Chondrocyte (in vitro differentiated cells): Measurements from ENCODE around the gene ACTG2. TPM values are rescaled to one million over a fixed set of nuclear protein-coding genes. Genes with fewer than 3 reads are reported as not detected.

Source experiments
- DNase-seq: peaks from one replicate; pipeline ENCODE4 v3.0.0; 2021; ENCODE audit warnings: mixed read lengths, low spot score
- H3K27ac Mint-ChIP-seq: one replicate; pipeline ENCODE4 v1.8.0; 2021; ENCODE audit warnings: mild to moderate bottlenecking, moderate library complexity, mixed read lengths; ENCODE audit not compliant: unreplicated experiment
- H3K27me3 Mint-ChIP-seq: 2 replicates; pipeline ENCODE4 v1.8.0; 2021; ENCODE audit warnings: low read depth, mixed read lengths
- H3K36me3 Mint-ChIP-seq: 2 replicates; pipeline ENCODE4 v1.8.0; 2021; ENCODE audit warnings: low read depth, mixed read lengths
- H3K4me1 Mint-ChIP-seq: 2 replicates; pipeline ENCODE4 v1.8.0; 2021; ENCODE audit warnings: low read depth, mild to moderate bottlenecking, mixed read lengths
- H3K4me3 Mint-ChIP-seq: one replicate; pipeline ENCODE4 v1.8.0; 2021; ENCODE audit warnings: mild to moderate bottlenecking, moderate library complexity, mixed read lengths; ENCODE audit not compliant: unreplicated experiment
- H3K9me3 Mint-ChIP-seq: 2 replicates; pipeline ENCODE4 v1.8.0; 2021; ENCODE audit warnings: low read depth, mixed read lengths
- total RNA-seq: library from RNA; stranded (reverse); gene quantifications from 3 replicates; pipeline ENCODE4 v1.2.1, GENCODE V29; 2021
- TF ChIP-seq, protein P1 (sequence below): fragments of 200-600 bp; sonication (generic); IDR thresholded peaks from 2 replicates; pipeline ENCODE4 v1.5.0; 2021; ENCODE audit warnings: antibody characterized with exemption, mild to moderate bottlenecking, moderate library complexity

ACTG2 gene
- total RNA-seq, 1 donor from 2014 or later, result 1,480 TPM

DNA sequence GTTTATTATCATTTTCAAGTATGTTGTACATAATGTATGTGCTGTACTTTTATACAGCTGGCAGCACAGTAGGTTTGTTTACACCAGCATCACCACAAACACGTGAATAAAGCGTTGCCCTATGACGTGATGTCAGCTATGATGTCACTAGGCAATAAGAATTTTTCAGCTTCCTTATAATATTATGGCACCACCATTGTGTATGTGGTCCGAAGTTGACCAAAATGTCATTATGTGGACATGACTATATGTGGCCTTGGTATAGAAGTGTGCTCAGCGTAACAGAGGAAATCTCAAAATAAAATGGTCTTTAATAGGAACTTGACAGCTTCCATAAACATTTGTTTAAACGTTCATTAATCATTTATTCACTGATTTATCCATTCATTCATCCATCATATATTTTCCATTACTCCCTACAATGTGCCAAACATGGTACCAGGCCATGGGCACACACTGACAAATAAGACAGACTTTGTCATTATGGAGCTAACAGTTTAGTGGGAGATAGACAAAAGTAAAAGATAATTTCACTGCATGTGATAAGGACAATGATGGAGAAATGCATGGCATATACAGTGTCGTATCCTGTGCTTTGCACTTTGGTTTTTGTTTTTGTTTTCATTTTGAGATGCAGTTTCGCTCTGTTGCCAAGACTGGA, 18.9 kb downstream of the ACTG2 start:
- no peak for DNase-seq
- Mint-ChIP-seq H3K27me3 (no peaks in the 10 kb centered on the region), H3K4me1 (peaks cover 23% of the 10 kb centered on the region), H3K4me3 (no peak overlapping the region), H3K27ac (no peak overlapping the region), H3K36me3 (peaks cover 43% of the 10 kb centered on the region), H3K9me3 (no peaks in the 10 kb centered on the region)
- TF ChIP-seq, protein P1, sequence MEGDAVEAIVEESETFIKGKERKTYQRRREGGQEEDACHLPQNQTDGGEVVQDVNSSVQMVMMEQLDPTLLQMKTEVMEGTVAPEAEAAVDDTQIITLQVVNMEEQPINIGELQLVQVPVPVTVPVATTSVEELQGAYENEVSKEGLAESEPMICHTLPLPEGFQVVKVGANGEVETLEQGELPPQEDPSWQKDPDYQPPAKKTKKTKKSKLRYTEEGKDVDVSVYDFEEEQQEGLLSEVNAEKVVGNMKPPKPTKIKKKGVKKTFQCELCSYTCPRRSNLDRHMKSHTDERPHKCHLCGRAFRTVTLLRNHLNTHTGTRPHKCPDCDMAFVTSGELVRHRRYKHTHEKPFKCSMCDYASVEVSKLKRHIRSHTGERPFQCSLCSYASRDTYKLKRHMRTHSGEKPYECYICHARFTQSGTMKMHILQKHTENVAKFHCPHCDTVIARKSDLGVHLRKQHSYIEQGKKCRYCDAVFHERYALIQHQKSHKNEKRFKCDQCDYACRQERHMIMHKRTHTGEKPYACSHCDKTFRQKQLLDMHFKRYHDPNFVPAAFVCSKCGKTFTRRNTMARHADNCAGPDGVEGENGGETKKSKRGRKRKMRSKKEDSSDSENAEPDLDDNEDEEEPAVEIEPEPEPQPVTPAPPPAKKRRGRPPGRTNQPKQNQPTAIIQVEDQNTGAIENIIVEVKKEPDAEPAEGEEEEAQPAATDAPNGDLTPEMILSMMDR, result no peak

DNA sequence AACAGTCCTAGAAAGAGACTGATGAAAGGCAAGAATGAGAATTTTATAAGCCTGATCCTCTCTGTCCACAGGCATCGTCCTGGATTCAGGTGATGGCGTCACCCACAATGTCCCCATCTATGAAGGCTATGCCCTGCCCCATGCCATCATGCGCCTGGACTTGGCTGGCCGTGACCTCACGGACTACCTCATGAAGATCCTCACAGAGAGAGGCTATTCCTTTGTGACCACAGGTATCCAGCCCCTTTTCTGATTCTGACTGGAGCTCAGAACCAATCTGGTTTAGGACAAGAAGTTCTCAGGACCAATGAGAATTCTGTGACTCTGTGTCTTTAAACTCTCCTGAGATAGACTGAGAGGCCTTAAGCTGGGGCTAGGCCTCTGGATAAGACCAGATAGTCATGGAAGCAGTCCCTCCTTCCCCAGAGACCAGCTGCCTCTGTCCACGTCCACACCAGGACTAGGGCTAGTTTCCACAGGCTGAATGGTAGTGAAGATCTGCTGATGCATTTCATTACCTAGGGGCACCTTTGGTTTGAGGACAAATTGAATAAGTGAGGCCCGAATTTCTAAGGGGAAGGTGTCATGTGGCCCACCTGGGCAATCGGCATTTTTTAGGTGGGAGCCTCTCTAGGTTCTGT, 20.7 kb downstream of the ACTG2 start:
- no peaks in the 10 kb centered on the region for H3K27me3 Mint-ChIP-seq
- H3K36me3 Mint-ChIP-seq, result peaks cover 48% of the 10 kb centered on the region
- H3K4me3 Mint-ChIP-seq, result no peak overlapping the region
- H3K4me1 Mint-ChIP-seq, result peaks cover 6% of the 10 kb centered on the region
- no peaks in the 10 kb centered on the region for H3K9me3 Mint-ChIP-seq
- DNase-seq, result no peak
- TF ChIP-seq, protein P1, result no peak
- peak overlapping the region; percentile 27 for H3K27ac Mint-ChIP-seq

DNA sequence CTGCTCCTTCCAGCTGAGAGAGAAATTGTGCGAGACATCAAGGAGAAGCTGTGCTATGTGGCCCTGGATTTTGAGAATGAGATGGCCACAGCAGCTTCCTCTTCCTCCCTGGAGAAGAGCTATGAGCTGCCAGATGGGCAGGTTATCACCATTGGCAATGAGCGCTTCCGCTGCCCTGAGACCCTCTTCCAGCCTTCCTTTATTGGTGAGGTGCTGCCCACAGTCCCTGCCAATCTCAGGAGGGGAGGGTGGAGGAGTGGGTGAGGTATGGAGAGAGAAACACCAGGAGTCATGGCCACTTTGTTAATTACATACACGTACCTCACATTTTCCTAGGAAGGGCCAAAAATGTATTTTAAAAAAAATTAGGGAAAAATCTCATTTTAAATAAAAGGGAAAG, 21.9 kb downstream of the ACTG2 start:
- H3K9me3 Mint-ChIP-seq, result no peaks in the 10 kb centered on the region
- TF ChIP-seq, protein P1, result no peak
- H3K4me1 Mint-ChIP-seq, result no peaks in the 10 kb centered on the region
- H3K36me3 Mint-ChIP-seq, result peaks cover 49% of the 10 kb centered on the region
- H3K27me3 Mint-ChIP-seq, result no peaks in the 10 kb centered on the region
- no peak overlapping the region for H3K4me3 Mint-ChIP-seq
- H3K27ac Mint-ChIP-seq, result no peak overlapping the region
- no peak for DNase-seq

DNA sequence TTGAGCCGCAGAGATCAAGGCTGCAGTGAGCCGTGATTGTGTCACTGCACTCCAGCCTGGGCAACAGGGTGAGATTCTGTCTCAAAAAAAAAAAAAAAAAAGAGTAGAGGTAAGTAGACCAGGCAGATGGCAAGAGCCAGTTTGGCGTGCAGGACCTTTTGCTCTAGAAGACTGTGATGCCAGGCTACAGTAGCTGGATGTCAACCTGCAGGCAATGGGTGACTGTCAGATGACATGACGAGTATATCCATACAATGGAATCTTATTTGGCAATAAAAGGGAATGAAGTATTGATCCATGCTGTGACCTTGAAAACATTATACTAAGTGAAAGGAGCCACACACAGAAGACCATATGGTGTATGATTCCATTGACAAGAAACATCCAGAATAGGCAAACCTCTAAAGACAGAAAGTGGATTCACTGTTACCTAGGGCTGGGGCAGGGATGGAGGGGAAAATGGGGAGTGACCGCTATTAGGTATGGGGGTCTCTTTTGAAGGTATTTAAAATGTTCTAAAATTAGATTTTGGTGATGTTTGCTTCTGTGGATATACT, 22.7 kb downstream of the ACTG2 start:
- DNase-seq, result no peak
- Mint-ChIP-seq H3K9me3 (no peaks in the 10 kb centered on the region), H3K4me3 (no peak overlapping the region), H3K4me1 (no peaks in the 10 kb centered on the region), H3K36me3 (peaks cover 53% of the 10 kb centered on the region), H3K27me3 (no peaks in the 10 kb centered on the region), H3K27ac (no peak overlapping the region)
- TF ChIP-seq, protein P1, result no peak

DNA sequence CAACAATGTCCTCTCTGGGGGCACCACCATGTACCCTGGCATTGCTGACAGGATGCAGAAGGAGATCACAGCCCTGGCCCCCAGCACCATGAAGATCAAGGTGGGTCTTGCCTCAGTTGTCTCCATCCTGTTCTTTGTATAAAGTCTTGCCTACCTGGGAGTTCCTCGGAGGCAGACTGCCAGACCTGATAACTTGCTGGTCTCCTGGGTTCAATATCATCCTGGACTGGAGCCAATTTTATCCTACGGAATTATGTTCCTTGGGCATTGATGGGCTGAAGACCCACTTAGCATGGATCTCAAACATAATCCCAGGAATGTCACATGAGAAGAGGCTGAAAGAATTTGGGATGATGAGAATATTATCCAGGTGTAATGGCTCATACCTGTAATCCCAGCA, 23.9 kb downstream of the ACTG2 start:
- DNase-seq, result no peak
- TF ChIP-seq, protein P1, result no peak
- Mint-ChIP-seq H3K27me3 (no peaks in the 10 kb centered on the region), H3K4me3 (no peak overlapping the region), H3K36me3 (peaks cover 54% of the 10 kb centered on the region), H3K4me1 (peaks cover 3% of the 10 kb centered on the region), H3K27ac (peak overlapping the region; percentile 75), H3K9me3 (no peaks in the 10 kb centered on the region)
